Activated T-cell treated with anti-CD3 and anti-CD28 coated beads for 1 hour (primary cell): ENCODE data around the gene TFDP1.

Experiments
- DNase-seq: peaks from one replicate; pipeline ENCODE4 v3.0.0-alpha.2; 2020; ENCODE audit warnings: low read depth

Gene TFDP1

GRCh38 chr13:113666951-113667701 is 82.6 kb downstream of the TFDP1 start, which contains the start of gene GRK1:
Gene GRK1, plus strand, starts transcription at chr13:113667219. Its CDS starts 168 bp downstream, at chr13:113667387.
- DNase-seq: no peak

GRCh38 chr13:113667771-113668490 is 83.4 kb downstream of the TFDP1 start:
- DNase-seq: no peak

- no peak for DNase-seq
These were observed 84.0 kb downstream of the TFDP1 start for GRCh38 chr13:113668491-113668971.

GRCh38 chr13:113669231-113669754 is 84.7 kb downstream of the TFDP1 start:
- no peak for DNase-seq

- DNase-seq: no peak
These were observed 85.3 kb downstream of the TFDP1 start for GRCh38 chr13:113669755-113670341.

GRCh38 chr13:113670541-113670940 is 86.0 kb downstream of the TFDP1 start:
- no peak for DNase-seq

- no peak for DNase-seq
These were observed 86.8 kb downstream of the TFDP1 start for GRCh38 chr13:113671066-113672001.

GRCh38 chr13:113672002-113672651 is 87.6 kb downstream of the TFDP1 start:
- no peak for DNase-seq
